Fibroblast of lung (primary cell): Measurements from ENCODE around the gene MYO1E. TPM values are rescaled to one million over a fixed set of nuclear protein-coding genes. Genes with fewer than 3 reads are reported as not detected.

Experiments used
- DNase-seq, 2 donors: peaks; one replicate each; pipeline versions ENCODE4 v3.0.0 to v3.0.0-alpha.2; 2010; ENCODE audit warnings: low read depth in 2 of 2
- H2AFZ ChIP-seq: 2 replicates; pipeline ENCODE4 v1.5.1; 2012; ENCODE audit warnings: low read length, control low read depth, inconsistent platforms
- H3K27ac ChIP-seq: 2 replicates; pipeline ENCODE4 v1.5.1; 2011; ENCODE audit warnings: low read length, control low read depth; ENCODE audit not compliant: insufficient read depth
- H3K27me3 ChIP-seq: 2 replicates; pipeline ENCODE4 v1.5.1; 2011; ENCODE audit warnings: mild to moderate bottlenecking, low read length; ENCODE audit not compliant: control insufficient read depth, insufficient read depth
- H3K36me3 ChIP-seq: 2 replicates; pipeline ENCODE4 v1.5.1; 2011; ENCODE audit warnings: low read length; ENCODE audit not compliant: control insufficient read depth, insufficient read depth
- H3K4me1 ChIP-seq: 2 replicates; pipeline ENCODE4 v1.5.1; 2011; ENCODE audit warnings: low read length; ENCODE audit not compliant: control insufficient read depth, insufficient read depth; ENCODE audit errors: extremely low read depth
- H3K4me2 ChIP-seq: 2 replicates; pipeline ENCODE4 v1.5.1; 2011; ENCODE audit warnings: low read length, control low read depth; ENCODE audit not compliant: insufficient read depth; ENCODE audit errors: extremely low read depth
- H3K4me3 ChIP-seq, 4 experiments: fragments of 200-600 bp in 1 of 4; sonication (generic) in 1 of 4; replicated peaks in 1 of 4; 2 replicates each; pipeline ENCODE4 v1.5.1; 2011 to 2016; ENCODE audit warnings: low read length in 4 of 4, low read depth in 3 of 4, mild to moderate bottlenecking in 3 of 4, control low read depth in 2 of 4, inconsistent platforms in 1 of 4, mixed read lengths in 1 of 4; ENCODE audit not compliant: insufficient read depth in 1 of 4; ENCODE audit errors: control extremely low read depth in 1 of 4
- H3K79me2 ChIP-seq: 2 replicates; pipeline ENCODE4 v1.5.1; 2012; ENCODE audit warnings: mild to moderate bottlenecking, low read length, inconsistent platforms; ENCODE audit not compliant: control insufficient read depth, insufficient read depth
- H3K9ac ChIP-seq: 2 replicates; pipeline ENCODE4 v1.5.1; 2011; ENCODE audit warnings: mild to moderate bottlenecking, low read length, control low read depth; ENCODE audit not compliant: insufficient read depth
- H3K9me3 ChIP-seq: 2 replicates; pipeline ENCODE4 v1.5.1; 2012; ENCODE audit warnings: low read depth, low read length; ENCODE audit not compliant: control insufficient read depth, insufficient read depth
- H4K20me1 ChIP-seq: 2 replicates; pipeline ENCODE4 v1.5.1; 2011; ENCODE audit warnings: low read length; ENCODE audit not compliant: control insufficient read depth, insufficient read depth; ENCODE audit errors: extremely low read depth
- EZH2 ChIP-seq: IDR thresholded peaks from 2 replicates; pipeline ENCODE4 v1.5.1; 2012; ENCODE audit warnings: low read length, control low read depth, mild to moderate bottlenecking; ENCODE audit errors: missing control alignments
- polyA plus RNA-seq, 2 donors: library from polyadenylated mRNA; depleted of rRNA in 1 of 2; stranded (reverse) in 1 of 2; unstranded in 1 of 2; fragments of >200 nt; gene quantifications; 2 replicates each; pipeline ENCODE4 v1.2.1, GENCODE V29; 2011 to 2012; ENCODE audit warnings: missing spikeins in 1 of 2
- total RNA-seq: library from RNA; depleted of rRNA; stranded (reverse); fragments of >200 nt; gene quantifications from 2 replicates; pipeline ENCODE4 v1.2.1, GENCODE V29; 2014
- TF ChIP-seq, protein P1 (sequence below), 2 donors: IDR thresholded peaks in 1 of 2; conservative IDR thresholded peaks in 1 of 2; 1 replicate in 1 of 2; 2 replicates in 1 of 2; pipeline ENCODE4 v1.5.1; 2011 to 2012; ENCODE audit warnings: low read length in 2 of 2, control low read depth in 1 of 2, inconsistent platforms in 1 of 2, low read depth in 1 of 2, mild to moderate bottlenecking in 1 of 2

The MYO1E gene
- total and polyA plus RNA-seq, 2 donors (not counting 1 experiment from before 2014, with no cell fraction given), result 27.6 to 84.0 TPM

DNA sequence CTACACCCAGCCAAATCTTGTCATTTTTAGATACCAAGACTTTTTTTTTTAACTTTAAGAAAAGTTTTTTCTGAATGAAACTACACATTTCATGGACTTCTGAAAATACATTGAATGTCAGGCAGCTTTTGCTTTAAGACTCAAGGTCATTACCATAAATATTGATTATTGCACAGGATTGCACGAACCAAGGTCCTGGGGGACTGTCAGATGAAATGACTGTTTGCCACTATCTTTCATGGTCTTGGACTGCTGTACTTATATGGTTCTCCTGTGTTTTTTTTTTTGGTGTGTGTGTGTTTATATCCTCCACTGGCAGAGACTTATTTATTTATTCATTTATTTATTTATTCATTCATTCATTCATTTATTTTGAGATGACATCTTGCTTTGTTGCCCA, 6.9 kb upstream of the MYO1E start:
- DNase-seq, result no peak
- H3K27ac ChIP-seq, result no peak overlapping the region
- no peak overlapping the region for H3K4me3 ChIP-seq
- H3K36me3 ChIP-seq, result no peaks in the 10 kb centered on the region
- H3K27me3 ChIP-seq, result no peaks in the 10 kb centered on the region
- H3K9me3 ChIP-seq, result no peaks in the 10 kb centered on the region
- no peak overlapping the region for H3K4me2 ChIP-seq
- no peaks in the 10 kb centered on the region for H4K20me1 ChIP-seq
- no peaks in the 10 kb centered on the region for H3K79me2 ChIP-seq
- no peak overlapping the region for H2AFZ ChIP-seq
- H3K4me1 ChIP-seq, result peaks cover 6% of the 10 kb centered on the region
- TF ChIP-seq EZH2, result no peak
- TF ChIP-seq, protein P1, sequence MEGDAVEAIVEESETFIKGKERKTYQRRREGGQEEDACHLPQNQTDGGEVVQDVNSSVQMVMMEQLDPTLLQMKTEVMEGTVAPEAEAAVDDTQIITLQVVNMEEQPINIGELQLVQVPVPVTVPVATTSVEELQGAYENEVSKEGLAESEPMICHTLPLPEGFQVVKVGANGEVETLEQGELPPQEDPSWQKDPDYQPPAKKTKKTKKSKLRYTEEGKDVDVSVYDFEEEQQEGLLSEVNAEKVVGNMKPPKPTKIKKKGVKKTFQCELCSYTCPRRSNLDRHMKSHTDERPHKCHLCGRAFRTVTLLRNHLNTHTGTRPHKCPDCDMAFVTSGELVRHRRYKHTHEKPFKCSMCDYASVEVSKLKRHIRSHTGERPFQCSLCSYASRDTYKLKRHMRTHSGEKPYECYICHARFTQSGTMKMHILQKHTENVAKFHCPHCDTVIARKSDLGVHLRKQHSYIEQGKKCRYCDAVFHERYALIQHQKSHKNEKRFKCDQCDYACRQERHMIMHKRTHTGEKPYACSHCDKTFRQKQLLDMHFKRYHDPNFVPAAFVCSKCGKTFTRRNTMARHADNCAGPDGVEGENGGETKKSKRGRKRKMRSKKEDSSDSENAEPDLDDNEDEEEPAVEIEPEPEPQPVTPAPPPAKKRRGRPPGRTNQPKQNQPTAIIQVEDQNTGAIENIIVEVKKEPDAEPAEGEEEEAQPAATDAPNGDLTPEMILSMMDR (conservative IDR thresholded peaks at IDR 0.05 in 1 of 2, IDR thresholded peaks at IDR 0.05 in 1 of 2; ENCODE audit: low read depth in 1 of 2, low read length in 2 of 2), result no peak
- H3K9ac ChIP-seq, result no peak overlapping the region

DNA sequence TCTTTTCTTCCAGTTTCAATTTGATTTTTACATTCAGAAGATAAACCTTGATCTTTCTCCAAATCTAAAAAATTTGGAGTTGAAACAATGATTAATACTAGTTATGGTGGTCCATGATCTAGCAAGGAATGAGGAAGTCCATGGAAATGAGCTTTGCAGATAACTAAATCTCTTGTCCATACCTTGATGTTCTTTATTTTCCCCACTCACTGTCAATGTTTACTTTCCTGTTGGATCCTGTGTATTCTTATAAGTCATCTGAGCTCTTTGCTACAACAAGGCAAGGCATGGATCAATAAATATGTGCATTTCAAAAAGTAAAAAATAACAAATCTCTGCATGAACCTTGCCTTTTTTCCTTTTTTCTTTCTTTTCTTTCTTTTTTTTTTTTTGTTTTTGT, 6.2 kb upstream of the MYO1E start:
- no peak for DNase-seq
- TF ChIP-seq EZH2, result no peak
- TF ChIP-seq, protein P1 (conservative IDR thresholded peaks at IDR 0.05 in 1 of 2, IDR thresholded peaks at IDR 0.05 in 1 of 2; ENCODE audit: low read depth in 1 of 2, low read length in 2 of 2), result no peak
- H3K4me3 ChIP-seq, result no peak overlapping the region
- no peaks in the 10 kb centered on the region for H3K27me3 ChIP-seq
- H3K9ac ChIP-seq, result no peak overlapping the region
- no peaks in the 10 kb centered on the region for H3K79me2 ChIP-seq
- no peak overlapping the region for H2AFZ ChIP-seq
- no peaks in the 10 kb centered on the region for H3K36me3 ChIP-seq
- no peak overlapping the region for H3K27ac ChIP-seq
- H4K20me1 ChIP-seq, result no peaks in the 10 kb centered on the region
- no peaks in the 10 kb centered on the region for H3K9me3 ChIP-seq
- no peak overlapping the region for H3K4me2 ChIP-seq
- peaks cover 6% of the 10 kb centered on the region for H3K4me1 ChIP-seq

DNA sequence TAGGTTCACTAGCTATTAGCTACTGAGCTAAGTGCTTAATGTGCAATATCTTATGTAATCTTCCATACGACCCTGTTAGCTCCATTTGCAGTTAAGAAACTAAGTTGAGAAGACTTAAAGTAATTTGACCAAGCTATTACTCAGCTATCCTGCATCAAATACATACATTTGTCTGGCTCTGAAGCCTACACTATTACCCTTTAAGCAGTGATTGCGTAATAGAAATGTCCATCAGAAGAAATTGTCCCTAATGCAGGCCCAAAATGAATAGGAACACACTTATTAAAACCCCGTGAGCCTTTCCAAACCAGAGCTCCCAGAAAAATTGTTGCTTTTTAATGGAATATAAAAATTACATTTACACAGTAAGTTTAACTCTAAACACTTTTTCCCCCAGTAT, 5.3 kb upstream of the MYO1E start:
- Histone ChIP-seq H4K20me1 (no peaks in the 10 kb centered on the region), H3K9ac (no peak overlapping the region), H3K79me2 (no peaks in the 10 kb centered on the region), H3K36me3 (no peaks in the 10 kb centered on the region), H3K27me3 (no peaks in the 10 kb centered on the region), H3K4me3 (no peak overlapping the region), H3K9me3 (no peaks in the 10 kb centered on the region), H2AFZ (no peak overlapping the region), H3K27ac (no peak overlapping the region), H3K4me2 (no peak overlapping the region), H3K4me1 (peaks cover 6% of the 10 kb centered on the region)
- DNase-seq, result no peak
- TF ChIP-seq, protein P1 (conservative IDR thresholded peaks at IDR 0.05 in 1 of 2, IDR thresholded peaks at IDR 0.05 in 1 of 2; ENCODE audit: low read depth in 1 of 2, low read length in 2 of 2), result no peak
- TF ChIP-seq EZH2, result no peak
